Esophagus squamous epithelium (tissue), 5 donors: ENCODE measurements around the gene MLKL. TPM values are rescaled to one million over a fixed set of nuclear protein-coding genes. Genes with fewer than 3 reads are reported as not detected.
"Not testable (repeated sequence)": the region's sequence is repeated elsewhere in the genome, so short reads cannot be mapped to it uniquely, and the experiment has no call there.

Experiments used
- DNase-seq: peaks from one replicate; lab custom pipeline; 2025; lab: John Stamatoyannopoulos, UW
- H3K27ac ChIP-seq, 4 donors: fragments of 200-600 bp; sonication (generic); one replicate each; pipeline ENCODE4 v1.5.1; 2016 to 2019; ENCODE audit warnings: mild to moderate bottlenecking in 1 of 4
- H3K27me3 ChIP-seq, 4 donors: fragments of 200-600 bp; sonication (generic); 1 replicate in 3 of 4; 2 replicates in 1 of 4; pipeline versions ENCODE4 v1.5.1 to v1.6.0; 2017 to 2021; ENCODE audit warnings: antibody characterized with exemption in 1 of 4
- H3K36me3 ChIP-seq, 3 donors: fragments of 200-600 bp; sonication (generic); one replicate each; pipeline ENCODE4 v1.5.1; 2016 to 2019
- H3K4me1 ChIP-seq, 3 donors: fragments of 200-600 bp; sonication (generic); one replicate each; pipeline ENCODE4 v1.5.1; 2017 to 2019
- H3K4me3 ChIP-seq, 4 donors: fragments of 200-600 bp; sonication (generic); 1 replicate in 3 of 4; 2 replicates in 1 of 4; pipeline ENCODE4 v1.5.1; 2016 to 2019; ENCODE audit warnings: mild to moderate bottlenecking in 2 of 4, moderate library complexity in 1 of 4
- H3K9me3 ChIP-seq, 3 donors: fragments of 200-600 bp; sonication (generic); one replicate each; pipeline ENCODE4 v1.5.1; 2016 to 2019
- CTCF ChIP-seq, 6 experiments: fragments of 450-650 bp in 4 of 6; fragments of 200-600 bp in 2 of 6; sonication (generic) in 2 of 6; IDR thresholded peaks; one replicate each; pipeline ENCODE4 v1.5.1; 2016 to 2019; ENCODE audit warnings: antibody characterized with exemption in 6 of 6, mild to moderate bottlenecking in 4 of 6, moderate library complexity in 4 of 6
- POLR2A ChIP-seq, 4 donors: fragments of 450-650 bp; IDR thresholded peaks; one replicate each; pipeline ENCODE4 v1.6.1; 2017; ENCODE audit warnings: antibody characterized with exemption in 4 of 4, mild to moderate bottlenecking in 4 of 4, moderate library complexity in 3 of 4
- WGBS, 2 donors: methylation state at CpG; one replicate each; pipeline ENCODE4 v1.1.5; 2018; 5-methylcytosine and 5-hydroxymethylcytosine counted together
- intact Hi-C: fragments of 100-400 bp; cut with DNase I; formaldehyde crosslinking; loops from one replicate; pipeline ENCODE4 v1.15.0; 2022
- total RNA-seq, 4 donors: library from RNA; depleted of rRNA; stranded (reverse); fragments of >200 nt; gene quantifications; one replicate each; pipeline ENCODE4 v1.1.0, GENCODE V29; 2016
- donor health status: DM: yes; HTN: yes; CAD: no.

MLKL gene
- total RNA-seq, 4 donors from 2014 or later = 12.4 to 33.9 (median 22.1) TPM

GRCh38 chr16:74679983-74680382 is 20.7 kb downstream of the MLKL start:
- Histone ChIP-seq H3K27ac (peak overlapping the region in 1 of 4 donors; percentile 44), H3K4me1 (peaks cover 0 to 3% (median 0%) of the 10 kb centered on the region in 3 donors), H3K36me3 (peaks cover 5 to 100% (median 11%) of the 10 kb centered on the region in 3 donors), H3K9me3 (no peaks in the 10 kb centered on the region), H3K4me3 (no peak overlapping the region), H3K27me3 (no peaks in the 10 kb centered on the region)
- DNase-seq = no peak
- TF ChIP-seq POLR2A (IDR thresholded peaks at IDR 0.05) (no peak), CTCF (IDR thresholded peaks at IDR 0.05) (no peak)
- WGBS, 2 donors = 31 to 60% methylated on average over 2 of the region's 2 CpGs
- intact Hi-C loops = no loop called here

DNA sequence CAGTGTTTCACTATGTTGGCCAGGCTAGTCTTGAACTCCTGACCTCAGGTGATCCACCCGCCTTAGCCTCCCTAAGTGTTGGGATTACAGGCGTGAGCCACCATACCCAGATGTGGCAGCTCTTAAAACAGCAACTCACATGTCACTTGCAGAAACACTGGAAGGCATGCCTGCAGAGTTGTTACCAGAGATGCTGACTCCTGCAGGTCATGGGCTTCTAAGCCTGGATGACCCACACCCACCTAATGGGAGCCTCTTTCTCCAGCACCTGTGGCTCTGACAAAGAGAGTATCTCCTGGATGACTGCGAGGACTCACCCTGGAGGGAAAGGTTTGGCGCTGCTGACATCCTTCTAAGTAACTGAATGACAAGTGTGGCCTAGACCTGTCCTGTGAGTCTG is 22.8 kb downstream of the MLKL start:
- intact Hi-C loops = no loop called here
- Histone ChIP-seq H3K4me3 (no peak overlapping the region), H3K27ac (no peak overlapping the region), H3K27me3 (no peaks in the 10 kb centered on the region), H3K4me1 (peaks cover 0 to 3% (median 0%) of the 10 kb centered on the region in 3 donors), H3K36me3 (peaks cover 5 to 100% (median 16%) of the 10 kb centered on the region in 3 donors), H3K9me3 (no peaks in the 10 kb centered on the region)
- TF ChIP-seq POLR2A (IDR thresholded peaks at IDR 0.05) = no peak
- TF ChIP-seq CTCF (IDR thresholded peaks at IDR 0.05) = no peak
- WGBS, 2 donors = 100% methylated on average over 2 of the region's 4 CpGs; no CpG with 5 or more reads in 1 of the 2 donors
- DNase-seq = no peak

DNA sequence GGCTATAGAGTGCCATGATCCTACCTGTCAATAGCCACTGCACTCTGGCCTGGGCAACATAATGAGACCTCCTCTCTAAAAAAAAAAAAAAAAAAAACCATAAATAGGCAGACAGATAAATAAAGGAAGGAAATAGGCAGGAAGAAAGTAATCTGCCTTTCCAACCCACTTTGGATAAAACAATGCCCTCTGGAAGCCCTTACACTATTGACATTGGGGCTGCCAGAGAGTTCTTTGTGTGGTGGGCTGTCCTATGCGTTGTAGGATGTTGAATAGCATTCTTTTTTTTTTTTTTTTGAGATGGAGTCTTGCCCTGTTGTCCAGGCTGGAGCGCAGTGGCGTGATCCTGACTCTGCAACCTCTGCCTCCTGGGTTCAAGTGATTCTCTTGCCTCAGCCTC is 26.8 kb downstream of the MLKL start:
- Histone ChIP-seq H3K9me3 (no peaks in the 10 kb centered on the region), H3K27me3 (no peaks in the 10 kb centered on the region), H3K27ac (no peak overlapping the region), H3K4me3 (no peak overlapping the region), H3K36me3 (peaks cover 9 to 81% (median 12%) of the 10 kb centered on the region in 3 donors), H3K4me1 (no peaks in the 10 kb centered on the region)
- DNase-seq = no peak
- 75 to 84% methylated on average over 3 of the region's 3 CpGs for WGBS, 2 donors
- no peak for TF ChIP-seq CTCF (IDR thresholded peaks at IDR 0.05)
- intact Hi-C loops = no loop called here

GRCh38 chr16:74668877-74669276 is 31.8 kb downstream of the MLKL start:
- H3K4me1 ChIP-seq = peaks cover 7 to 28% (median 16%) of the 10 kb centered on the region in 3 donors
- DNase-seq, H3K9me3 ChIP-seq, H3K27ac ChIP-seq, H3K27me3 ChIP-seq, H3K4me3 ChIP-seq, intact Hi-C loops: not testable (repeated sequence)
- 94 to 96% methylated on average over 10 of the region's 10 CpGs for WGBS, 2 donors
- peaks cover 3 to 43% (median 10%) of the 10 kb centered on the region in 3 donors for H3K36me3 ChIP-seq

GRCh38 chr16:74667255-74667700 is 33.4 kb downstream of the MLKL start:
- 5% methylated on average over 7 to 23 of the region's 23 CpGs for WGBS, 2 donors
- Histone ChIP-seq H3K27me3 (no peaks in the 10 kb centered on the region), H3K36me3 (peaks cover 9 to 43% (median 10%) of the 10 kb centered on the region in 3 donors), H3K4me1 (peaks cover 7 to 38% (median 16%) of the 10 kb centered on the region in 3 donors), H3K27ac (peak overlapping the region in 3 of 4 donors; percentile 42 to 62 (median 45)), H3K9me3 (no peaks in the 10 kb centered on the region), H3K4me3 (peak overlapping the region; percentile 38 to 93 (median 85))
- no peak for DNase-seq
- no peak for TF ChIP-seq POLR2A (IDR thresholded peaks at IDR 0.05)
- no peak for TF ChIP-seq CTCF (IDR thresholded peaks at IDR 0.05)
- intact Hi-C loops = no loop called here
